Thyroid gland (tissue), 4 donors: ENCODE measurements around the gene SLC12A1. TPM values are rescaled to one million over a fixed set of nuclear protein-coding genes. Genes with fewer than 3 reads are reported as not detected.

Experiments used
- DNase-seq, 2 donors: peaks; one replicate each; pipeline ENCODE4 v3.0.0-alpha.2; 2019
- H3K27ac ChIP-seq, 3 donors: fragments of 200-600 bp; sonication (generic); 1 replicate in 2 of 3; 2 replicates in 1 of 3; pipeline ENCODE4 v1.5.1; 2016 to 2019; ENCODE audit warnings: mild to moderate bottlenecking in 1 of 3, moderate library complexity in 1 of 3
- H3K27me3 ChIP-seq: fragments of 200-600 bp; sonication (generic); one replicate; pipeline ENCODE4 v1.5.1; 2019
- H3K36me3 ChIP-seq, 2 donors: fragments of 200-600 bp; sonication (generic); one replicate each; pipeline ENCODE4 v1.5.1; 2016 to 2019
- H3K4me1 ChIP-seq, 2 donors: fragments of 200-600 bp; sonication (generic); one replicate each; pipeline ENCODE4 v1.5.1; 2017 to 2019
- H3K4me3 ChIP-seq, 3 donors: fragments of 200-600 bp; sonication (generic); replicated peaks in 1 of 3; 1 replicate in 2 of 3; 2 replicates in 1 of 3; pipeline ENCODE4 v1.5.1; 2016; ENCODE audit warnings: mild to moderate bottlenecking in 1 of 3
- H3K9me3 ChIP-seq: fragments of 200-600 bp; sonication (generic); one replicate; pipeline ENCODE4 v1.5.1; 2017
- CTCF ChIP-seq, 6 experiments: fragments of 200-600 bp in 3 of 6; fragments of 450-650 bp in 3 of 6; sonication (generic) in 3 of 6; IDR thresholded peaks; one replicate each; pipeline ENCODE4 v1.5.1; 2016 to 2019; ENCODE audit warnings: antibody characterized with exemption in 6 of 6, mild to moderate bottlenecking in 2 of 6, inconsistent platforms in 1 of 6, moderate library complexity in 1 of 6
- POLR2A ChIP-seq, 2 donors: fragments of 450-650 bp; IDR thresholded peaks; one replicate each; pipeline ENCODE4 v1.6.1; 2017; ENCODE audit warnings: antibody characterized with exemption in 2 of 2, mild to moderate bottlenecking in 2 of 2, moderate library complexity in 1 of 2
- WGBS, 2 donors: methylation state at CpG; one replicate each; pipeline ENCODE4 v1.1.5; 2017; 5-methylcytosine and 5-hydroxymethylcytosine counted together
- intact Hi-C: fragments of 100-400 bp; cut with DNase I; formaldehyde crosslinking; loops from one replicate; pipeline ENCODE4 v1.15.1; 2023
- total RNA-seq, 4 donors: library from RNA; depleted of rRNA; stranded (reverse); fragments of >200 nt; gene quantifications; one replicate each; pipeline ENCODE4 v1.2.3, GENCODE V29; 2016

SLC12A1 gene
- total RNA-seq, 4 donors from 2014 or later: not detected

- H3K4me1 ChIP-seq: no peaks in the 10 kb centered on the region
- H3K27ac ChIP-seq: no peak overlapping the region
- intact Hi-C loops: no loop called here
- no peaks in the 10 kb centered on the region for H3K36me3 ChIP-seq
- H3K9me3 ChIP-seq: no peaks in the 10 kb centered on the region
- WGBS, 2 donors: 73 to 87% methylated on average over 10 of the region's 10 CpGs
- DNase-seq: no peak
- TF ChIP-seq CTCF (IDR thresholded peaks at IDR 0.05) (no peak), POLR2A (IDR thresholded peaks at IDR 0.05) (no peak)
- no peak overlapping the region for H3K4me3 ChIP-seq
- H3K27me3 ChIP-seq: no peaks in the 10 kb centered on the region
Observed at GRCh38 chr15:48315041-48315440, 108.9 kb downstream of the SLC12A1 start.

- intact Hi-C loops: no loop called here
- H3K27ac ChIP-seq: no peak overlapping the region
- 86 to 96% methylated on average over 2 of the region's 2 CpGs for WGBS, 2 donors
- H3K4me3 ChIP-seq: no peak overlapping the region
- TF ChIP-seq POLR2A (IDR thresholded peaks at IDR 0.05): no peak
- no peak for TF ChIP-seq CTCF (IDR thresholded peaks at IDR 0.05)
- H3K27me3 ChIP-seq: no peaks in the 10 kb centered on the region
- no peaks in the 10 kb centered on the region for H3K36me3 ChIP-seq
- no peak for DNase-seq
- H3K4me1 ChIP-seq: no peaks in the 10 kb centered on the region
- no peaks in the 10 kb centered on the region for H3K9me3 ChIP-seq
Observed at GRCh38 chr15:48317221-48317620, 111.1 kb downstream of the SLC12A1 start.

GRCh38 chr15:48318131-48318530 lies 112.0 kb downstream of the SLC12A1 start:
- 64 to 69% methylated on average over 6 of the region's 6 CpGs for WGBS, 2 donors
- intact Hi-C loops: no loop called here
- no peaks in the 10 kb centered on the region for H3K9me3 ChIP-seq
- H3K27me3 ChIP-seq: no peaks in the 10 kb centered on the region
- TF ChIP-seq POLR2A (IDR thresholded peaks at IDR 0.05) (no peak), CTCF (IDR thresholded peaks at IDR 0.05) (no peak)
- no peaks in the 10 kb centered on the region for H3K4me1 ChIP-seq
- no peak overlapping the region for H3K4me3 ChIP-seq
- H3K27ac ChIP-seq: no peak overlapping the region
- no peak for DNase-seq
- no peaks in the 10 kb centered on the region for H3K36me3 ChIP-seq

GRCh38 chr15:48323294-48323693 lies 117.2 kb downstream of the SLC12A1 start:
- TF ChIP-seq CTCF (IDR thresholded peaks at IDR 0.05): no peak
- WGBS, 2 donors: 94 to 97% methylated on average over 7 of the region's 7 CpGs
- no peak for DNase-seq
- peaks cover 10 to 14% of the 10 kb centered on the region in 2 donors for H3K4me1 ChIP-seq
- no peaks in the 10 kb centered on the region for H3K27me3 ChIP-seq
- no peak overlapping the region for H3K27ac ChIP-seq
- H3K9me3 ChIP-seq: no peaks in the 10 kb centered on the region
- H3K36me3 ChIP-seq: no peaks in the 10 kb centered on the region
- no peak overlapping the region for H3K4me3 ChIP-seq
- intact Hi-C loops: no loop called here

- Histone ChIP-seq H3K4me1 (peaks cover 10 to 18% of the 10 kb centered on the region in 2 donors), H3K27ac (peak overlapping the region; percentile 76 to 77 (median 76)), H3K9me3 (no peaks in the 10 kb centered on the region), H3K4me3 (no peak overlapping the region), H3K36me3 (no peaks in the 10 kb centered on the region), H3K27me3 (no peaks in the 10 kb centered on the region)
- intact Hi-C loops: no loop called here
- peak; percentile 8 to 15 for DNase-seq
- WGBS, 2 donors: 27 to 28% methylated on average over 5 of the region's 5 CpGs
- no peak for TF ChIP-seq POLR2A (IDR thresholded peaks at IDR 0.05)
- TF ChIP-seq CTCF (IDR thresholded peaks at IDR 0.05): no peak
Observed at GRCh38 chr15:48324949-48325348, 118.8 kb downstream of the SLC12A1 start.
